Astrocyte (in vitro differentiated cells and primary cell): ENCODE data around the gene DNAJB6.

Experiments
- EZH2 ChIP-seq: IDR thresholded peaks from 2 replicates; pipeline ENCODE4 v1.6.1; 2012; ENCODE audit warnings: mild to moderate bottlenecking, low read length, inconsistent platforms; ENCODE audit not compliant: insufficient read depth
- TF ChIP-seq, protein P1 (sequence below): IDR thresholded peaks from 2 replicates; pipeline ENCODE4 v1.5.1; 2011; ENCODE audit warnings: low read depth, mild to moderate bottlenecking, inconsistent platforms, low read length, moderate library complexity; ENCODE audit not compliant: insufficient read depth

DNA sequence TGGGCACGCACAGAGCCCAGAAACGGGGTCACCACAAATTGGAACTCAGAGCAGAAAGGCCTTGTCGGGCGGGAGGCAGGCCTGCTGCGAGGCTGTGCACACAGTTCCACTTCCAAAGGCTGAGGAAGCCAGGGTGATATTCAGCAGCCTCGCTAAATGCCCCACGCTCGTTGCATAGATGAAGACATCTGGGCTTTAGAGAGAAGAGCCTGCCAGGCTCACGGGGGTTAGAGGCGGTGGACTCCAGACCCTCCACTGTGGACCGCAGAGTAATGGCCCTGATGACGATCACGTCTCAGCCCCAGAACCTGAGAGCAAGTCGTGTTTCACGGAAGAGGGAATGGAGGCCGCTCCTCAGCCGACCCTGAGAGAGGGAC lies 104.2 kb downstream of the DNAJB6 start:
- TF ChIP-seq, protein P1, sequence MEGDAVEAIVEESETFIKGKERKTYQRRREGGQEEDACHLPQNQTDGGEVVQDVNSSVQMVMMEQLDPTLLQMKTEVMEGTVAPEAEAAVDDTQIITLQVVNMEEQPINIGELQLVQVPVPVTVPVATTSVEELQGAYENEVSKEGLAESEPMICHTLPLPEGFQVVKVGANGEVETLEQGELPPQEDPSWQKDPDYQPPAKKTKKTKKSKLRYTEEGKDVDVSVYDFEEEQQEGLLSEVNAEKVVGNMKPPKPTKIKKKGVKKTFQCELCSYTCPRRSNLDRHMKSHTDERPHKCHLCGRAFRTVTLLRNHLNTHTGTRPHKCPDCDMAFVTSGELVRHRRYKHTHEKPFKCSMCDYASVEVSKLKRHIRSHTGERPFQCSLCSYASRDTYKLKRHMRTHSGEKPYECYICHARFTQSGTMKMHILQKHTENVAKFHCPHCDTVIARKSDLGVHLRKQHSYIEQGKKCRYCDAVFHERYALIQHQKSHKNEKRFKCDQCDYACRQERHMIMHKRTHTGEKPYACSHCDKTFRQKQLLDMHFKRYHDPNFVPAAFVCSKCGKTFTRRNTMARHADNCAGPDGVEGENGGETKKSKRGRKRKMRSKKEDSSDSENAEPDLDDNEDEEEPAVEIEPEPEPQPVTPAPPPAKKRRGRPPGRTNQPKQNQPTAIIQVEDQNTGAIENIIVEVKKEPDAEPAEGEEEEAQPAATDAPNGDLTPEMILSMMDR: no peak
- no peak for TF ChIP-seq EZH2
